Measurements from ENCODE around the gene BPHL. TPM values are rescaled to one million over a fixed set of nuclear protein-coding genes. Genes with fewer than 3 reads are reported as not detected.

Gene BPHL
- polyA plus RNA-seq, 1 donor from 2014 or later, result 74.9 TPM

DNA sequence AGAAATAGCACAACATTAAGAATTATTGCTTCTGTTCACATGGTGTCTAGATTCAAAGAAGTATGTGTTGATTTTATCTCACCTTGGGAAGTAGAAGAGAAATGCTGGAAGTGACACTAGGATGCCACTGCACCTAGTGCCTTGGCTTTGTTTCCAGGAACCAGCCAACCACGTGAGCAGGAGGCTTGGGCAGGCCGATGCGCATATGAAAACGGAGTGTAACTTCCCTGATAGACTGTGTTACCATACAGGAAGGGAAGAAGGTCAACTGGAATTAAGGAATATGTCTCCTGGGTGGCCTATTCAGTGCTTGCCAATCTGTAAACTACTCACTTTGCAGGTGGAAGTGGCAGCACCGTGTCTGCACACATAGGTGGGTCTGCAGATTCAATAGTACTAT is 80.9 kb downstream of the BPHL start:
- no peak overlapping the region for H3K4me2 ChIP-seq (ENCODE audit: low read length)
- no peak overlapping the region for H2AFZ ChIP-seq (ENCODE audit: low read depth, low read length)
- H4K20me1 ChIP-seq (ENCODE audit: insufficient read depth), result no peaks in the 10 kb centered on the region
- H3K27me3 ChIP-seq (ENCODE audit: insufficient read depth, low read depth, low read length), result no peaks in the 10 kb centered on the region
- peaks cover 4% of the 10 kb centered on the region for H3F3A ChIP-seq (ENCODE audit: insufficient read depth, low read length, poor library complexity, severe bottlenecking)
- no peaks in the 10 kb centered on the region for H3K79me2 ChIP-seq (replicated peaks; ENCODE audit: insufficient read depth, low read length)
- H3K9ac ChIP-seq (ENCODE audit: low read length), result no peak overlapping the region
- H3K36me3 ChIP-seq (ENCODE audit: insufficient read depth, low read length), result no peaks in the 10 kb centered on the region
- no peak overlapping the region for H3K4me3 ChIP-seq (ENCODE audit: low read length)
- no peaks in the 10 kb centered on the region for H3K9me2 ChIP-seq (ENCODE audit: insufficient read depth, low read length)
- TF ChIP-seq MXI1 (conservative IDR thresholded peaks at IDR 0.05; ENCODE audit: poor library complexity, severe bottlenecking), result no peak
- TF ChIP-seq, protein P1, sequence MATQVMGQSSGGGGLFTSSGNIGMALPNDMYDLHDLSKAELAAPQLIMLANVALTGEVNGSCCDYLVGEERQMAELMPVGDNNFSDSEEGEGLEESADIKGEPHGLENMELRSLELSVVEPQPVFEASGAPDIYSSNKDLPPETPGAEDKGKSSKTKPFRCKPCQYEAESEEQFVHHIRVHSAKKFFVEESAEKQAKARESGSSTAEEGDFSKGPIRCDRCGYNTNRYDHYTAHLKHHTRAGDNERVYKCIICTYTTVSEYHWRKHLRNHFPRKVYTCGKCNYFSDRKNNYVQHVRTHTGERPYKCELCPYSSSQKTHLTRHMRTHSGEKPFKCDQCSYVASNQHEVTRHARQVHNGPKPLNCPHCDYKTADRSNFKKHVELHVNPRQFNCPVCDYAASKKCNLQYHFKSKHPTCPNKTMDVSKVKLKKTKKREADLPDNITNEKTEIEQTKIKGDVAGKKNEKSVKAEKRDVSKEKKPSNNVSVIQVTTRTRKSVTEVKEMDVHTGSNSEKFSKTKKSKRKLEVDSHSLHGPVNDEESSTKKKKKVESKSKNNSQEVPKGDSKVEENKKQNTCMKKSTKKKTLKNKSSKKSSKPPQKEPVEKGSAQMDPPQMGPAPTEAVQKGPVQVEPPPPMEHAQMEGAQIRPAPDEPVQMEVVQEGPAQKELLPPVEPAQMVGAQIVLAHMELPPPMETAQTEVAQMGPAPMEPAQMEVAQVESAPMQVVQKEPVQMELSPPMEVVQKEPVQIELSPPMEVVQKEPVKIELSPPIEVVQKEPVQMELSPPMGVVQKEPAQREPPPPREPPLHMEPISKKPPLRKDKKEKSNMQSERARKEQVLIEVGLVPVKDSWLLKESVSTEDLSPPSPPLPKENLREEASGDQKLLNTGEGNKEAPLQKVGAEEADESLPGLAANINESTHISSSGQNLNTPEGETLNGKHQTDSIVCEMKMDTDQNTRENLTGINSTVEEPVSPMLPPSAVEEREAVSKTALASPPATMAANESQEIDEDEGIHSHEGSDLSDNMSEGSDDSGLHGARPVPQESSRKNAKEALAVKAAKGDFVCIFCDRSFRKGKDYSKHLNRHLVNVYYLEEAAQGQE (IDR thresholded peaks at IDR 0.05; ENCODE audit: borderline replicate concordance), result no peak
- no peak for TF ChIP-seq RAD21 (conservative IDR thresholded peaks at IDR 0.05)
- no peak for TF ChIP-seq TAF1 (IDR thresholded peaks at IDR 0.05; ENCODE audit: low read depth)
- TF ChIP-seq EZH2 (IDR thresholded peaks at IDR 0.05; ENCODE audit: borderline replicate concordance, insufficient read depth, low read length, poor library complexity, severe bottlenecking), result no peak
- TF ChIP-seq, protein P2, sequence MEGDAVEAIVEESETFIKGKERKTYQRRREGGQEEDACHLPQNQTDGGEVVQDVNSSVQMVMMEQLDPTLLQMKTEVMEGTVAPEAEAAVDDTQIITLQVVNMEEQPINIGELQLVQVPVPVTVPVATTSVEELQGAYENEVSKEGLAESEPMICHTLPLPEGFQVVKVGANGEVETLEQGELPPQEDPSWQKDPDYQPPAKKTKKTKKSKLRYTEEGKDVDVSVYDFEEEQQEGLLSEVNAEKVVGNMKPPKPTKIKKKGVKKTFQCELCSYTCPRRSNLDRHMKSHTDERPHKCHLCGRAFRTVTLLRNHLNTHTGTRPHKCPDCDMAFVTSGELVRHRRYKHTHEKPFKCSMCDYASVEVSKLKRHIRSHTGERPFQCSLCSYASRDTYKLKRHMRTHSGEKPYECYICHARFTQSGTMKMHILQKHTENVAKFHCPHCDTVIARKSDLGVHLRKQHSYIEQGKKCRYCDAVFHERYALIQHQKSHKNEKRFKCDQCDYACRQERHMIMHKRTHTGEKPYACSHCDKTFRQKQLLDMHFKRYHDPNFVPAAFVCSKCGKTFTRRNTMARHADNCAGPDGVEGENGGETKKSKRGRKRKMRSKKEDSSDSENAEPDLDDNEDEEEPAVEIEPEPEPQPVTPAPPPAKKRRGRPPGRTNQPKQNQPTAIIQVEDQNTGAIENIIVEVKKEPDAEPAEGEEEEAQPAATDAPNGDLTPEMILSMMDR (IDR thresholded peaks at IDR 0.05; ENCODE audit: poor library complexity, severe bottlenecking), result no peak
- no peak for TF ChIP-seq EP300 (conservative IDR thresholded peaks at IDR 0.05; ENCODE audit: poor library complexity, severe bottlenecking)
- TF ChIP-seq SMC3 (conservative IDR thresholded peaks at IDR 0.05; ENCODE audit: poor library complexity), result no peak
- TF ChIP-seq POLR2AphosphoS5 (IDR thresholded peaks at IDR 0.05), result no peak
- H3K27ac ChIP-seq (ENCODE audit: low read length), result no peak overlapping the region
- no peaks in the 10 kb centered on the region for H3K9me3 ChIP-seq (ENCODE audit: low read length)

DNA sequence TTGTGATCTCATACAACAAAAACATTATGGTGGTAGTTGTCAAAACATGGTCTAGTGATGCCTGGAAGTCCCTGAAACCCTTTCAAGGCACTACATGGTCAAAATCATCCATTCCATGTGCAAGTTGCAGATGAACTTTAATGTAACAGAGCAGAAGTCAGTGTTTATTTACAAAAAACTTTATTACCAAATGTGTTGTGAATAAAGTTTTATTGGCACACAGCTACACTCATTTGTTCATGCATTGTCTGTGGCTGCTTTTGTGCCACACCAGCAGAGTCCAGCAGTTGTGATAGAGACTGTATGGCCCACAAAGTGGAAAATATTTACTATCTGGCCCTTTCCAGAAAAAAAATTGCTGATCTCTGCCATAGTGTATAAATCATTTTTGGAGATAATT is 82.2 kb downstream of the BPHL start:
- H3K4me2 ChIP-seq (ENCODE audit: low read length), result no peak overlapping the region
- TF ChIP-seq EP300 (conservative IDR thresholded peaks at IDR 0.05; ENCODE audit: poor library complexity, severe bottlenecking) (no peak), SMC3 (conservative IDR thresholded peaks at IDR 0.05; ENCODE audit: poor library complexity) (no peak), TAF1 (IDR thresholded peaks at IDR 0.05; ENCODE audit: low read depth) (no peak), EZH2 (IDR thresholded peaks at IDR 0.05; ENCODE audit: borderline replicate concordance, insufficient read depth, low read length, poor library complexity, severe bottlenecking) (no peak), POLR2AphosphoS5 (IDR thresholded peaks at IDR 0.05) (no peak), RAD21 (conservative IDR thresholded peaks at IDR 0.05) (no peak), MXI1 (conservative IDR thresholded peaks at IDR 0.05; ENCODE audit: poor library complexity, severe bottlenecking) (no peak)
- TF ChIP-seq, protein P1 (IDR thresholded peaks at IDR 0.05; ENCODE audit: borderline replicate concordance), result no peak
- TF ChIP-seq, protein P2 (IDR thresholded peaks at IDR 0.05; ENCODE audit: poor library complexity, severe bottlenecking), result no peak
- H3F3A ChIP-seq (ENCODE audit: insufficient read depth, low read length, poor library complexity, severe bottlenecking), result no peaks in the 10 kb centered on the region
- no peaks in the 10 kb centered on the region for H3K9me3 ChIP-seq (ENCODE audit: low read length)
- no peaks in the 10 kb centered on the region for H3K9me2 ChIP-seq (ENCODE audit: insufficient read depth, low read length)
- H3K36me3 ChIP-seq (ENCODE audit: insufficient read depth, low read length), result no peaks in the 10 kb centered on the region
- no peak overlapping the region for H3K4me3 ChIP-seq (ENCODE audit: low read length)
- no peak overlapping the region for H3K27ac ChIP-seq (ENCODE audit: low read length)
- no peaks in the 10 kb centered on the region for H4K20me1 ChIP-seq (ENCODE audit: insufficient read depth)
- no peaks in the 10 kb centered on the region for H3K27me3 ChIP-seq (ENCODE audit: insufficient read depth, low read depth, low read length)
- no peaks in the 10 kb centered on the region for H3K79me2 ChIP-seq (replicated peaks; ENCODE audit: insufficient read depth, low read length)
- H2AFZ ChIP-seq (ENCODE audit: low read depth, low read length), result no peak overlapping the region
- H3K9ac ChIP-seq (ENCODE audit: low read length), result no peak overlapping the region
